ENCODE data around the gene MPRIP. TPM values are rescaled to one million over a fixed set of nuclear protein-coding genes. Genes with fewer than 3 reads are reported as not detected.
A peak's percentile ranks its signal among the peaks of the same experiment; 100 is the strongest.

MPRIP gene
- total RNA-seq, 1 donor from 2014 or later: 144 TPM

- H3K9me3 Mint-ChIP-seq: no peaks in the 10 kb centered on the region
- peak within 1 kb of the TSS; percentile 86 for H3K27ac Mint-ChIP-seq
- no peaks in the 10 kb centered on the region for H3K27me3 Mint-ChIP-seq (ENCODE audit: low read depth)
- peaks cover 9% of the 10 kb centered on the region for H3K4me1 Mint-ChIP-seq (ENCODE audit: low read depth)
- peak within 1 kb of the TSS; percentile 82 for H3K4me3 Mint-ChIP-seq (ENCODE audit: low read depth)
- intact Hi-C loops (cut with micrococcal nuclease): loop anchor here (2.0 kb wide), 2 partner anchors 24 to 30 kb away; partner anchors contain the start of gene FLCN
- peaks cover 26% of the 10 kb centered on the region for H3K36me3 Mint-ChIP-seq (ENCODE audit: low read depth)
- peak; percentile 78 for DNase-seq (ENCODE audit: low spot score)
Observed at GRCh38 chr17:17206124-17206912, 164.1 kb downstream of the MPRIP start, which contains the start of gene PLD6. TSS of gene PLD6 (minus strand) at chr17:17206333. CDS start at chr17:17206286, 47 bp downstream.

- DNase-seq (ENCODE audit: low spot score): no peak
- H3K27me3 Mint-ChIP-seq (ENCODE audit: low read depth): no peaks in the 10 kb centered on the region
- intact Hi-C loops (cut with micrococcal nuclease): loop anchor here (2.0 kb wide), 2 partner anchors 24 to 30 kb away; partner anchors contain the start of gene FLCN
- peaks cover 24% of the 10 kb centered on the region for H3K36me3 Mint-ChIP-seq (ENCODE audit: low read depth)
- no peaks in the 10 kb centered on the region for H3K9me3 Mint-ChIP-seq
- no peak overlapping the region for H3K27ac Mint-ChIP-seq
- H3K4me1 Mint-ChIP-seq (ENCODE audit: low read depth): peaks cover 9% of the 10 kb centered on the region
- H3K4me3 Mint-ChIP-seq (ENCODE audit: low read depth): no peak overlapping the region
Observed at GRCh38 chr17:17206913-17207335, 164.7 kb downstream of the MPRIP start.

- Mint-ChIP-seq H3K9me3 (no peaks in the 10 kb centered on the region), H3K27ac (no peak overlapping the region), H3K27me3 (ENCODE audit: low read depth) (no peaks in the 10 kb centered on the region), H3K4me3 (ENCODE audit: low read depth) (no peak overlapping the region), H3K4me1 (ENCODE audit: low read depth) (peaks cover 9% of the 10 kb centered on the region), H3K36me3 (ENCODE audit: low read depth) (peaks cover 22% of the 10 kb centered on the region)
- DNase-seq (ENCODE audit: low spot score): no peak
- intact Hi-C loops (cut with micrococcal nuclease): loop anchor here (2.0 kb wide), 2 partner anchors 25 to 29 kb away; partner anchors contain the start of gene FLCN
Observed at GRCh38 chr17:17207998-17208397, 165.7 kb downstream of the MPRIP start.

- DNase-seq (ENCODE audit: low spot score): no peak
- intact Hi-C loops (cut with micrococcal nuclease): no loop called here
- Mint-ChIP-seq H3K9me3 (no peaks in the 10 kb centered on the region), H3K4me1 (ENCODE audit: low read depth) (no peaks in the 10 kb centered on the region), H3K27me3 (ENCODE audit: low read depth) (no peaks in the 10 kb centered on the region), H3K36me3 (ENCODE audit: low read depth) (peaks cover 38% of the 10 kb centered on the region), H3K27ac (no peak overlapping the region), H3K4me3 (ENCODE audit: low read depth) (no peak overlapping the region)
Observed at GRCh38 chr17:17213775-17214174, 171.5 kb downstream of the MPRIP start.

- H3K36me3 Mint-ChIP-seq (ENCODE audit: low read depth): peaks cover 38% of the 10 kb centered on the region
- no peak for DNase-seq (ENCODE audit: low spot score)
- H3K9me3 Mint-ChIP-seq: no peaks in the 10 kb centered on the region
- H3K4me1 Mint-ChIP-seq (ENCODE audit: low read depth): no peaks in the 10 kb centered on the region
- no peak overlapping the region for H3K27ac Mint-ChIP-seq
- intact Hi-C loops (cut with micrococcal nuclease): no loop called here
- no peaks in the 10 kb centered on the region for H3K27me3 Mint-ChIP-seq (ENCODE audit: low read depth)
- H3K4me3 Mint-ChIP-seq (ENCODE audit: low read depth): no peak overlapping the region
Observed at GRCh38 chr17:17214646-17215436, 172.6 kb downstream of the MPRIP start.

GRCh38 chr17:17215575-17215974 is 173.3 kb downstream of the MPRIP start:
- Mint-ChIP-seq H3K27me3 (ENCODE audit: low read depth) (no peaks in the 10 kb centered on the region), H3K27ac (no peak overlapping the region), H3K4me3 (ENCODE audit: low read depth) (no peak overlapping the region), H3K36me3 (ENCODE audit: low read depth) (peaks cover 43% of the 10 kb centered on the region), H3K9me3 (no peaks in the 10 kb centered on the region), H3K4me1 (ENCODE audit: low read depth) (no peaks in the 10 kb centered on the region)
- DNase-seq (ENCODE audit: low spot score): no peak
- intact Hi-C loops (cut with micrococcal nuclease): no loop called here

- H3K4me1 Mint-ChIP-seq (ENCODE audit: low read depth): no peaks in the 10 kb centered on the region
- peaks cover 47% of the 10 kb centered on the region for H3K36me3 Mint-ChIP-seq (ENCODE audit: low read depth)
- H3K4me3 Mint-ChIP-seq (ENCODE audit: low read depth): no peak overlapping the region
- H3K9me3 Mint-ChIP-seq: no peaks in the 10 kb centered on the region
- H3K27ac Mint-ChIP-seq: no peak overlapping the region
- intact Hi-C loops (cut with micrococcal nuclease): no loop called here
- DNase-seq (ENCODE audit: low spot score): no peak
- H3K27me3 Mint-ChIP-seq (ENCODE audit: low read depth): no peaks in the 10 kb centered on the region
Observed at GRCh38 chr17:17216236-17216635, 174.0 kb downstream of the MPRIP start.

- intact Hi-C loops (cut with micrococcal nuclease): no loop called here
- no peak overlapping the region for H3K4me3 Mint-ChIP-seq (ENCODE audit: low read depth)
- H3K9me3 Mint-ChIP-seq: no peaks in the 10 kb centered on the region
- no peaks in the 10 kb centered on the region for H3K27me3 Mint-ChIP-seq (ENCODE audit: low read depth)
- H3K36me3 Mint-ChIP-seq (ENCODE audit: low read depth): peaks cover 52% of the 10 kb centered on the region
- H3K27ac Mint-ChIP-seq: no peak overlapping the region
- H3K4me1 Mint-ChIP-seq (ENCODE audit: low read depth): no peaks in the 10 kb centered on the region
- DNase-seq (ENCODE audit: low spot score): no peak
Observed at GRCh38 chr17:17216776-17217175, 174.5 kb downstream of the MPRIP start.

GRCh38 chr17:17217995-17218394 is 175.7 kb downstream of the MPRIP start:
- DNase-seq (ENCODE audit: low spot score): no peak
- no peaks in the 10 kb centered on the region for H3K27me3 Mint-ChIP-seq (ENCODE audit: low read depth)
- H3K9me3 Mint-ChIP-seq: no peaks in the 10 kb centered on the region
- H3K4me1 Mint-ChIP-seq (ENCODE audit: low read depth): no peaks in the 10 kb centered on the region
- no peak overlapping the region for H3K4me3 Mint-ChIP-seq (ENCODE audit: low read depth)
- intact Hi-C loops (cut with micrococcal nuclease): no loop called here
- H3K27ac Mint-ChIP-seq: no peak overlapping the region
- peaks cover 52% of the 10 kb centered on the region for H3K36me3 Mint-ChIP-seq (ENCODE audit: low read depth)

- H3K4me1 Mint-ChIP-seq (ENCODE audit: low read depth): no peaks in the 10 kb centered on the region
- no peak for DNase-seq (ENCODE audit: low spot score)
- no peaks in the 10 kb centered on the region for H3K27me3 Mint-ChIP-seq (ENCODE audit: low read depth)
- H3K4me3 Mint-ChIP-seq (ENCODE audit: low read depth): no peak overlapping the region
- intact Hi-C loops (cut with micrococcal nuclease): no loop called here
- peaks cover 62% of the 10 kb centered on the region for H3K36me3 Mint-ChIP-seq (ENCODE audit: low read depth)
- H3K9me3 Mint-ChIP-seq: no peaks in the 10 kb centered on the region
- no peak overlapping the region for H3K27ac Mint-ChIP-seq
Observed at GRCh38 chr17:17220529-17220928, 178.3 kb downstream of the MPRIP start.

- Mint-ChIP-seq H3K27ac (no peak overlapping the region), H3K4me1 (ENCODE audit: low read depth) (no peaks in the 10 kb centered on the region), H3K4me3 (ENCODE audit: low read depth) (no peak overlapping the region), H3K27me3 (ENCODE audit: low read depth) (no peaks in the 10 kb centered on the region), H3K36me3 (ENCODE audit: low read depth) (peaks cover 61% of the 10 kb centered on the region), H3K9me3 (no peaks in the 10 kb centered on the region)
- DNase-seq (ENCODE audit: low spot score): no peak
- intact Hi-C loops (cut with micrococcal nuclease): no loop called here
Observed at GRCh38 chr17:17221329-17221728, 179.1 kb downstream of the MPRIP start.

- no peaks in the 10 kb centered on the region for H3K4me1 Mint-ChIP-seq (ENCODE audit: low read depth)
- H3K27ac Mint-ChIP-seq: no peak overlapping the region
- H3K36me3 Mint-ChIP-seq (ENCODE audit: low read depth): peaks cover 59% of the 10 kb centered on the region
- no peaks in the 10 kb centered on the region for H3K9me3 Mint-ChIP-seq
- H3K27me3 Mint-ChIP-seq (ENCODE audit: low read depth): no peaks in the 10 kb centered on the region
- intact Hi-C loops (cut with micrococcal nuclease): no loop called here
- no peak for DNase-seq (ENCODE audit: low spot score)
- no peak overlapping the region for H3K4me3 Mint-ChIP-seq (ENCODE audit: low read depth)
Observed at GRCh38 chr17:17223736-17224135, 181.5 kb downstream of the MPRIP start.

- intact Hi-C loops (cut with micrococcal nuclease): no loop called here
- H3K27ac Mint-ChIP-seq: no peak overlapping the region
- no peak overlapping the region for H3K4me3 Mint-ChIP-seq (ENCODE audit: low read depth)
- H3K36me3 Mint-ChIP-seq (ENCODE audit: low read depth): peaks cover 63% of the 10 kb centered on the region
- no peaks in the 10 kb centered on the region for H3K27me3 Mint-ChIP-seq (ENCODE audit: low read depth)
- H3K9me3 Mint-ChIP-seq: no peaks in the 10 kb centered on the region
- DNase-seq (ENCODE audit: low spot score): no peak
- H3K4me1 Mint-ChIP-seq (ENCODE audit: low read depth): no peaks in the 10 kb centered on the region
Observed at GRCh38 chr17:17224137-17224536, 181.9 kb downstream of the MPRIP start.
